WTC11 (cell line): ENCODE measurements around the gene GNAZ. TPM values are rescaled to one million over a fixed set of nuclear protein-coding genes. Genes with fewer than 3 reads are reported as not detected.

Experiments used
- ATAC-seq: fragments of 200-7000 bp; cut with Tn5 transposase; 2 replicates; pipeline ENCODE4 v1.10.0; 2021; ENCODE audit warnings: mild to moderate bottlenecking, moderate library complexity
- CTCF ChIA-PET: fragments of 300-600 bp; sonication (Branson Sonifier 250); formaldehyde crosslinking; loops from one replicate; lab custom pipeline; 2021; ENCODE audit warnings: antibody characterized with exemption; lab: Charles Lee
- POLR2A ChIA-PET: fragments of 350-600 bp; sonication (Branson Sonifier 250); formaldehyde crosslinking; loops from one replicate; lab custom pipeline; 2021; ENCODE audit warnings: antibody characterized with exemption; lab: Charles Lee
- DNase-seq: peaks from one replicate; pipeline ENCODE4 v3.0.0; 2021; ENCODE audit warnings: low spot score
- H3K27ac Mint-ChIP-seq: 2 replicates; pipeline ENCODE4 v1.8.0; 2021; ENCODE audit warnings: mixed read lengths
- H3K27me3 Mint-ChIP-seq: 2 replicates; pipeline ENCODE4 v1.8.0; 2021; ENCODE audit warnings: low read depth, mild to moderate bottlenecking, moderate library complexity, mixed read lengths
- H3K36me3 Mint-ChIP-seq: 2 replicates; pipeline ENCODE4 v1.8.0; 2021; ENCODE audit warnings: mixed read lengths
- H3K4me1 Mint-ChIP-seq: 2 replicates; pipeline ENCODE4 v1.8.0; 2022; ENCODE audit warnings: mixed read lengths
- H3K4me3 Mint-ChIP-seq: 2 replicates; pipeline ENCODE4 v1.8.0; 2021; ENCODE audit warnings: mild to moderate bottlenecking, moderate library complexity, mixed read lengths
- H3K9me3 Mint-ChIP-seq: 2 replicates; pipeline ENCODE4 v1.8.0; 2021; ENCODE audit warnings: mixed read lengths
- ARID4B ChIP-seq: sonication (generic); formaldehyde crosslinking; IDR thresholded peaks from 2 replicates; pipeline ENCODE4 v1.8.0; 2023; ENCODE audit warnings: missing genetic modification reagents, mild to moderate bottlenecking, borderline replicate concordance
- ATF3 ChIP-seq: sonication (generic); formaldehyde crosslinking; conservative IDR thresholded peaks from 2 replicates; pipeline ENCODE4 v1.8.1; 2022; ENCODE audit warnings: mild to moderate bottlenecking, missing genetic modification reagents
- E2F5 ChIP-seq: sonication (generic); formaldehyde crosslinking; IDR thresholded peaks from 2 replicates; pipeline ENCODE4 v1.8.1; 2022; ENCODE audit warnings: mild to moderate bottlenecking, moderate library complexity, missing genetic modification reagents
- ESRRA ChIP-seq: sonication (generic); formaldehyde crosslinking; IDR thresholded peaks from 2 replicates; pipeline ENCODE4 v1.8.1; 2022; ENCODE audit warnings: mild to moderate bottlenecking, missing genetic modification reagents, borderline replicate concordance
- MXD4 ChIP-seq: fragments of 250-450 bp; sonication (Bioruptor Pico); IDR thresholded peaks from 2 replicates; pipeline ENCODE4 v1.8.0; 2021; ENCODE audit warnings: mild to moderate bottlenecking, moderate library complexity, borderline replicate concordance
- NFATC4 ChIP-seq: fragments of 250-450 bp; sonication (Bioruptor Pico); IDR thresholded peaks from 2 replicates; pipeline ENCODE4 v1.9.0; 2021; ENCODE audit warnings: mild to moderate bottlenecking
- TEAD4 ChIP-seq: sonication (generic); formaldehyde crosslinking; IDR thresholded peaks from 2 replicates; pipeline ENCODE4 v1.8.0; 2022; ENCODE audit warnings: mild to moderate bottlenecking, missing genetic modification reagents
- TP53 ChIP-seq: sonication (generic); formaldehyde crosslinking; IDR thresholded peaks from 2 replicates; pipeline ENCODE4 v1.8.1; 2023; ENCODE audit warnings: mild to moderate bottlenecking, missing genetic modification reagents
- ZBTB21 ChIP-seq: sonication (generic); formaldehyde crosslinking; IDR thresholded peaks from 2 replicates; pipeline ENCODE4 v1.8.1; 2023; ENCODE audit warnings: mild to moderate bottlenecking, missing genetic modification reagents, borderline replicate concordance
- ZMAT4 ChIP-seq: fragments of 250-450 bp; sonication (Bioruptor Pico); IDR thresholded peaks from 2 replicates; pipeline ENCODE4 v1.9.0; 2021; ENCODE audit warnings: mild to moderate bottlenecking
- ZNF396 ChIP-seq: fragments of 250-450 bp; sonication (Bioruptor Pico); IDR thresholded peaks from 2 replicates; pipeline ENCODE4 v1.8.0; 2021; ENCODE audit warnings: mild to moderate bottlenecking, moderate library complexity, borderline replicate concordance
- ZNF416 ChIP-seq: fragments of 250-450 bp; sonication (Bioruptor Pico); IDR thresholded peaks from 2 replicates; pipeline ENCODE4 v1.9.0; 2021; ENCODE audit warnings: mild to moderate bottlenecking, inconsistent platforms
- ZNF425 ChIP-seq: fragments of 250-450 bp; sonication (Bioruptor Pico); conservative IDR thresholded peaks from 2 replicates; pipeline ENCODE4 v1.9.0; 2021; ENCODE audit warnings: mild to moderate bottlenecking
- total RNA-seq: library from RNA; stranded (reverse); gene quantifications from 3 replicates; pipeline ENCODE4 v1.2.3, GENCODE V29; 2021

GNAZ gene
- total RNA-seq, 1 experiment from 2014 or later, result 9.9 TPM

GRCh38 chr22:23064381-23065068, 5.8 kb upstream of the GNAZ start (continued):
- TF ChIP-seq ATF3 (CRISPR knock-in tag) (no peak), NFATC4 (CRISPR knock-in tag) (no peak), ZNF416 (CRISPR knock-in tag) (no peak), ARID4B (CRISPR knock-in tag) (no peak)

GRCh38 chr22:23065069-23065451, 5.3 kb upstream of the GNAZ start:
- DNase-seq (peak; percentile 4), ATAC-seq (no peak)
- TF ChIP-seq TEAD4 (CRISPR knock-in tag) (no peak), MXD4 (CRISPR knock-in tag) (no peak), ZNF425 (CRISPR knock-in tag) (no peak), ATF3 (CRISPR knock-in tag) (no peak), ZNF396 (CRISPR knock-in tag) (no peak), ZMAT4 (CRISPR knock-in tag) (no peak), ZBTB21 (CRISPR knock-in tag) (no peak), E2F5 (CRISPR knock-in tag) (no peak), ESRRA (CRISPR knock-in tag) (no peak), TP53 (CRISPR knock-in tag) (no peak)
- H3K36me3 Mint-ChIP-seq, result no peaks in the 10 kb centered on the region
- no peak overlapping the region for H3K27ac Mint-ChIP-seq
- H3K9me3 Mint-ChIP-seq, result no peaks in the 10 kb centered on the region
- no peak overlapping the region for H3K4me3 Mint-ChIP-seq
- ChIA-PET CTCF (interaction anchor here (1.0 to 1.3 kb wide), 2 partner anchors 105 to 106 kb away, joined by 3 to 4 read pairs; no protein-coding TSS in a partner anchor), POLR2A (no interaction called here)
- no peaks in the 10 kb centered on the region; the same call in 1 of the 2 replicates for H3K4me1 Mint-ChIP-seq
- peaks cover 25% of the 10 kb centered on the region for H3K27me3 Mint-ChIP-seq
